HL-60/S4 (cell line): Measurements from ENCODE around the gene CCDC112.
"Not testable (repeated sequence)": the region's sequence is repeated elsewhere in the genome, so short reads cannot be mapped to it uniquely, and the experiment has no call there.

Experiments used
- in situ Hi-C: fragments of 300-500 bp; cut with MboI; formaldehyde crosslinking; loops from 2 replicates; pipeline ENCODE4 v1.14.3; 2022; ENCODE audit warnings: low sequenced_read_pairs

Gene CCDC112

GRCh38 chr5:115296124-115297022, at the start of gene CCDC112:
Gene CCDC112, minus strand, starts transcription at chr5:115296654. Its CDS starts 111 bp downstream, at chr5:115296543.
- in situ Hi-C loops: no loop called here

GRCh38 chr5:115345344-115345743, 48.9 kb upstream of the CCDC112 start:
- in situ Hi-C loops: no loop called here

- in situ Hi-C loops: no loop called here
These were observed 47.4 kb upstream of the CCDC112 start for GRCh38 chr5:115343855-115344254.

GRCh38 chr5:115342590-115343377, 46.3 kb upstream of the CCDC112 start:
- in situ Hi-C loops: no loop called here

- in situ Hi-C loops: no loop called here
These were observed 45.3 kb upstream of the CCDC112 start for GRCh38 chr5:115341745-115342144.

GRCh38 chr5:115338851-115339250, 42.4 kb upstream of the CCDC112 start:
- in situ Hi-C loops: no loop called here

- in situ Hi-C loops: no loop called here
These were observed 41.4 kb upstream of the CCDC112 start for GRCh38 chr5:115337882-115338281.

GRCh38 chr5:115336964-115337363, 40.5 kb upstream of the CCDC112 start:
- in situ Hi-C loops: no loop called here

- in situ Hi-C loops: no loop called here
These were observed 39.8 kb upstream of the CCDC112 start for GRCh38 chr5:115336201-115336720.

GRCh38 chr5:115335301-115335700, 38.8 kb upstream of the CCDC112 start:
- in situ Hi-C loops: no loop called here

GRCh38 chr5:115333164-115333563, 36.7 kb upstream of the CCDC112 start:
- in situ Hi-C loops: no loop called here

GRCh38 chr5:115330830-115331229, 34.4 kb upstream of the CCDC112 start:
- in situ Hi-C loops: no loop called here

GRCh38 chr5:115329475-115329874, 33.0 kb upstream of the CCDC112 start:
- in situ Hi-C loops: no loop called here

- in situ Hi-C loops: not testable (repeated sequence)
These were observed 32.3 kb upstream of the CCDC112 start for GRCh38 chr5:115328617-115329274.

- in situ Hi-C loops: no loop called here
These were observed 29.0 kb upstream of the CCDC112 start for GRCh38 chr5:115325296-115325959.

- in situ Hi-C loops: loop anchor here (25.0 kb wide), 2 partner anchors 263 to 738 kb away; no protein-coding TSS in a partner anchor
These were observed 27.6 kb upstream of the CCDC112 start for GRCh38 chr5:115324021-115324420.

GRCh38 chr5:115322729-115323128, 26.3 kb upstream of the CCDC112 start:
- in situ Hi-C loops: loop anchor here (25.0 kb wide), 2 partner anchors 265 to 740 kb away; no protein-coding TSS in a partner anchor

- in situ Hi-C loops: loop anchor here (25.0 kb wide), 2 partner anchors 266 to 741 kb away; no protein-coding TSS in a partner anchor
These were observed 24.9 kb upstream of the CCDC112 start for GRCh38 chr5:115321309-115321708.

GRCh38 chr5:115320515-115320914, 24.1 kb upstream of the CCDC112 start:
- in situ Hi-C loops: loop anchor here (25.0 kb wide), 2 partner anchors 267 to 742 kb away; no protein-coding TSS in a partner anchor

GRCh38 chr5:115320006-115320405, 23.6 kb upstream of the CCDC112 start:
- in situ Hi-C loops: loop anchor here (25.0 kb wide), 2 partner anchors 267 to 742 kb away; no protein-coding TSS in a partner anchor
